Neural cell (in vitro differentiated cells): ENCODE results near the gene GPD1. TPM values are rescaled to one million over a fixed set of nuclear protein-coding genes. Genes with fewer than 3 reads are reported as not detected.
A peak's percentile ranks its signal among the peaks of the same experiment; 100 is the strongest.

Experiments used
- H2AFZ ChIP-seq: fragments of 200-600, 300-800 bp; sonication (generic), shearing (Covaris generic); 2 replicates; pipeline ENCODE4 v1.6.0; 2014; ENCODE audit warnings: low read depth, mild to moderate bottlenecking, antibody characterized with exemption, low read length, moderate library complexity
- H3F3A ChIP-seq: fragments of 200-600 bp; shearing (Covaris generic); 2 replicates; pipeline ENCODE4 v1.6.1; 2016; ENCODE audit warnings: mild to moderate bottlenecking, moderate library complexity, mixed read lengths, antibody characterized with exemption, low read length; ENCODE audit not compliant: insufficient read depth, poor library complexity, severe bottlenecking
- H3K27ac ChIP-seq: fragments of 200-600, 300-800 bp; sonication (generic), shearing (Covaris generic); 2 replicates; pipeline ENCODE4 v1.5.1; 2014; ENCODE audit warnings: mild to moderate bottlenecking, low read length, moderate library complexity
- H3K27me3 ChIP-seq: fragments of 300-800, 200-600 bp; sonication (generic), shearing (Covaris generic); 2 replicates; pipeline ENCODE4 v1.6.0; 2014; ENCODE audit warnings: mild to moderate bottlenecking, low read depth, low read length, moderate library complexity; ENCODE audit not compliant: insufficient read depth
- H3K36me3 ChIP-seq: fragments of 300-800, 200-600 bp; sonication (generic), shearing (Covaris generic); 2 replicates; pipeline ENCODE4 v1.5.1; 2014; ENCODE audit warnings: mild to moderate bottlenecking, antibody characterized with exemption, low read length, moderate library complexity; ENCODE audit not compliant: insufficient read depth
- H3K4me2 ChIP-seq: fragments of 300-800, 200-600 bp; sonication (generic), shearing (Covaris generic); 2 replicates; pipeline ENCODE4 v1.6.0; 2014; ENCODE audit warnings: mild to moderate bottlenecking, low read length
- H3K4me3 ChIP-seq: fragments of 300-800, 200-600 bp; sonication (generic), shearing (Covaris generic); 2 replicates; pipeline ENCODE4 v1.5.1; 2014; ENCODE audit warnings: mild to moderate bottlenecking, low read length, moderate library complexity
- H3K79me2 ChIP-seq: fragments of 200-600 bp; shearing (Covaris generic); replicated peaks from 2 replicates; pipeline ENCODE4 v1.6.0; 2014; ENCODE audit warnings: mild to moderate bottlenecking, low read length, moderate library complexity; ENCODE audit not compliant: insufficient read depth
- H3K9ac ChIP-seq: fragments of 300-800, 200-600 bp; sonication (generic), shearing (Covaris generic); 2 replicates; pipeline ENCODE4 v1.6.1; 2016; ENCODE audit warnings: mild to moderate bottlenecking, low read length, mixed read lengths
- H3K9me2 ChIP-seq: fragments of 200-600 bp; shearing (Covaris generic); 2 replicates; pipeline ENCODE4 v1.6.1; 2016; ENCODE audit warnings: mild to moderate bottlenecking, low read length, mixed read lengths; ENCODE audit not compliant: insufficient read depth
- H3K9me3 ChIP-seq: fragments of 200-600, 300-800 bp; sonication (generic), shearing (Covaris generic); 2 replicates; pipeline ENCODE4 v1.6.1; 2016; ENCODE audit warnings: mild to moderate bottlenecking, mixed run types, low read length, moderate library complexity, mixed read lengths
- H4K20me1 ChIP-seq: fragments of 200-600 bp; shearing (Covaris generic); 2 replicates; pipeline ENCODE4 v1.6.1; 2016; ENCODE audit warnings: mild to moderate bottlenecking, mixed run types; ENCODE audit not compliant: insufficient read depth
- CTCF ChIP-seq: fragments of 450-650 bp; IDR thresholded peaks from 2 replicates; pipeline ENCODE4 v1.5.1; 2014; ENCODE audit warnings: antibody characterized with exemption, mild to moderate bottlenecking, moderate library complexity; ENCODE audit not compliant: poor library complexity, severe bottlenecking
- EP300 ChIP-seq: fragments of 450-650 bp; conservative IDR thresholded peaks from 2 replicates; pipeline ENCODE4 v1.6.1; 2014; ENCODE audit warnings: antibody characterized with exemption, mild to moderate bottlenecking, moderate library complexity; ENCODE audit not compliant: poor library complexity, severe bottlenecking
- EZH2 ChIP-seq: fragments of 200-600, 300-800 bp; shearing (Covaris generic), sonication (generic); IDR thresholded peaks from 2 replicates; pipeline ENCODE4 v1.6.1; 2014; ENCODE audit warnings: antibody characterized with exemption, low read length, borderline replicate concordance, mild to moderate bottlenecking; ENCODE audit not compliant: insufficient read depth, poor library complexity, severe bottlenecking
- MXI1 ChIP-seq: fragments of 450-650 bp; conservative IDR thresholded peaks from 2 replicates; pipeline ENCODE4 v1.6.1; 2014; ENCODE audit warnings: antibody characterized with exemption, mild to moderate bottlenecking; ENCODE audit not compliant: poor library complexity, severe bottlenecking
- POLR2AphosphoS5 ChIP-seq: IDR thresholded peaks from 2 replicates; pipeline ENCODE4 v1.6.1; 2012
- RAD21 ChIP-seq: fragments of 450-650 bp; conservative IDR thresholded peaks from 2 replicates; pipeline ENCODE4 v1.6.1; 2014; ENCODE audit warnings: antibody characterized with exemption, mild to moderate bottlenecking, moderate library complexity
- SMC3 ChIP-seq: fragments of 450-650 bp; conservative IDR thresholded peaks from 2 replicates; pipeline ENCODE4 v1.6.1; 2014; ENCODE audit warnings: antibody characterized with exemption, mild to moderate bottlenecking, moderate library complexity; ENCODE audit not compliant: poor library complexity
- TAF1 ChIP-seq: IDR thresholded peaks from 2 replicates; pipeline ENCODE4 v1.6.1; 2012; ENCODE audit warnings: low read depth
- polyA minus RNA-seq: library from RNA; depleted of rRNA, polyadenylated mRNA; stranded (reverse); fragments of >200 nt; gene quantifications from 2 replicates; pipeline ENCODE4 v1.2.3, GENCODE V29; 2014
- polyA plus RNA-seq: library from polyadenylated mRNA; depleted of rRNA; stranded (reverse); fragments of >200 nt; gene quantifications from 2 replicates; pipeline ENCODE4 v1.2.3, GENCODE V29; 2014
- TF ChIP-seq, protein P1 (sequence below): IDR thresholded peaks from 2 replicates; pipeline ENCODE4 v1.6.1; 2012; ENCODE audit warnings: borderline replicate concordance

The GPD1 gene
- polyA plus RNA-seq (1.5 and 4.0 TPM in 2 replicates), polyA minus RNA-seq (0.58 TPM in 1 of 2 replicates, not detected in the other)

GRCh38 chr12:50103767-50104321 is at the start of gene GPD1:
GPD1 (plus strand) TSS chr12:50104008; CDS start chr12:50104051, 43 bp downstream.
- H3F3A ChIP-seq, result peaks cover 4% of the 10 kb centered on the region
- no peak within 1 kb of the TSS for H2AFZ ChIP-seq
- H3K9ac ChIP-seq, result no peak within 1 kb of the TSS
- H3K79me2 ChIP-seq, result no peaks in the 10 kb centered on the region
- no peak within 1 kb of the TSS for H3K4me3 ChIP-seq
- peaks cover 5% of the 10 kb centered on the region for H3K36me3 ChIP-seq
- no peak within 1 kb of the TSS for H3K27ac ChIP-seq
- no peaks in the 10 kb centered on the region for H3K9me2 ChIP-seq
- no peaks in the 10 kb centered on the region for H3K27me3 ChIP-seq
- H3K9me3 ChIP-seq, result no peaks in the 10 kb centered on the region
- H4K20me1 ChIP-seq, result no peaks in the 10 kb centered on the region
- TF ChIP-seq, protein P1, sequence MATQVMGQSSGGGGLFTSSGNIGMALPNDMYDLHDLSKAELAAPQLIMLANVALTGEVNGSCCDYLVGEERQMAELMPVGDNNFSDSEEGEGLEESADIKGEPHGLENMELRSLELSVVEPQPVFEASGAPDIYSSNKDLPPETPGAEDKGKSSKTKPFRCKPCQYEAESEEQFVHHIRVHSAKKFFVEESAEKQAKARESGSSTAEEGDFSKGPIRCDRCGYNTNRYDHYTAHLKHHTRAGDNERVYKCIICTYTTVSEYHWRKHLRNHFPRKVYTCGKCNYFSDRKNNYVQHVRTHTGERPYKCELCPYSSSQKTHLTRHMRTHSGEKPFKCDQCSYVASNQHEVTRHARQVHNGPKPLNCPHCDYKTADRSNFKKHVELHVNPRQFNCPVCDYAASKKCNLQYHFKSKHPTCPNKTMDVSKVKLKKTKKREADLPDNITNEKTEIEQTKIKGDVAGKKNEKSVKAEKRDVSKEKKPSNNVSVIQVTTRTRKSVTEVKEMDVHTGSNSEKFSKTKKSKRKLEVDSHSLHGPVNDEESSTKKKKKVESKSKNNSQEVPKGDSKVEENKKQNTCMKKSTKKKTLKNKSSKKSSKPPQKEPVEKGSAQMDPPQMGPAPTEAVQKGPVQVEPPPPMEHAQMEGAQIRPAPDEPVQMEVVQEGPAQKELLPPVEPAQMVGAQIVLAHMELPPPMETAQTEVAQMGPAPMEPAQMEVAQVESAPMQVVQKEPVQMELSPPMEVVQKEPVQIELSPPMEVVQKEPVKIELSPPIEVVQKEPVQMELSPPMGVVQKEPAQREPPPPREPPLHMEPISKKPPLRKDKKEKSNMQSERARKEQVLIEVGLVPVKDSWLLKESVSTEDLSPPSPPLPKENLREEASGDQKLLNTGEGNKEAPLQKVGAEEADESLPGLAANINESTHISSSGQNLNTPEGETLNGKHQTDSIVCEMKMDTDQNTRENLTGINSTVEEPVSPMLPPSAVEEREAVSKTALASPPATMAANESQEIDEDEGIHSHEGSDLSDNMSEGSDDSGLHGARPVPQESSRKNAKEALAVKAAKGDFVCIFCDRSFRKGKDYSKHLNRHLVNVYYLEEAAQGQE, result no peak
- no peak for TF ChIP-seq MXI1
- no peak for TF ChIP-seq RAD21
- no peak within 1 kb of the TSS for H3K4me2 ChIP-seq

DNA sequence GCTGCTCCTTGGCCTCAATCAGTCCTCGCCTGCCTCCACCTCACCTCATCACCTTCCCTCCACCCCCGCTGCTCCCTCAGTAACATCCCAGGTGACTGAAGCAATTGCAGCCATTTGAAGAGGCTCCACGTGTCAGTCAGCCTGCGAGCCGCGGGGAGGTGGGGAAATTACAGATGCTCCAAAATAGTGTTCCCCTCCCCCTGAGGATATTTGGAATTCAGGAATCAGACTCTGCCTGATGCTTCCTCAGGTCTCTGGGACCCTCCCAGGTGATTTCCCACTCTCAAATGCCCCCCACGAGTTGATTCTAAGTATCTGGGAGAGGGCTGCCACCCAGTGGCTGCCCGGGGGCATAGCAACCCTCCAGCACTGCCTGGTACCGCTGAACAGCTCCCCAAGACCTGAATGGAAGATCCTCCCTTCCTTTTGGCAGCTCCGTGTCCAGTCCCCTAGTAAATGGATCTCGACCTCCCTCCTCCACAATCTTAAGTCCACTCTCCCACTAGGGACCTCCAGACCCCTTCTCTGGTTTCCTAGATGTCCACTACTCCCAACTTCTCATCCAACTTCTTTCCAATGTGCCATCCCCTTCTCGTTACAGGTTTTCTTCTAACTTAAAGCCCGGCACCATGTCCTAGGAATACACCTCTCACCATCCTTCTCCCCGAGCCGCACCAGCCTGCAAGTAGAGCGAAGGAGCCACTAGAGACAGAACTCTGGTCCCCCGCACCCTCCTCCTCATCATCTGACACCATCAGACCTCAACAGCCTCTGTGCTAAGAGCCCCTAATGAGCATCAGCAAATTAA is 47.8 kb upstream of the GPD1 start:
- Histone ChIP-seq H3K27ac (no peak overlapping the region), H3K9ac (peak overlapping the region; percentile 76), H3K4me3 (peak overlapping the region; percentile 87), H4K20me1 (no peaks in the 10 kb centered on the region), H3F3A (no peaks in the 10 kb centered on the region), H3K9me3 (no peaks in the 10 kb centered on the region), H2AFZ (no peak overlapping the region), H3K27me3 (no peaks in the 10 kb centered on the region), H3K36me3 (no peaks in the 10 kb centered on the region), H3K4me2 (peak overlapping the region; percentile 98), H3K79me2 (no peaks in the 10 kb centered on the region), H3K9me2 (no peaks in the 10 kb centered on the region)
- TF ChIP-seq EP300 (no peak), RAD21 (peak; percentile 88), EZH2 (no peak), MXI1 (peak; percentile 60), CTCF (peak; percentile 94), SMC3 (peak; percentile 93), TAF1 (peak; percentile 59), POLR2AphosphoS5 (no peak)
- TF ChIP-seq, protein P1, result no peak
